NCI-H226 (cell line): ENCODE data around the gene PARP11.

Experiments used
- DNase-seq: peaks from one replicate; pipeline ENCODE4 v3.0.0-alpha.2; 2015

PARP11 gene

DNA sequence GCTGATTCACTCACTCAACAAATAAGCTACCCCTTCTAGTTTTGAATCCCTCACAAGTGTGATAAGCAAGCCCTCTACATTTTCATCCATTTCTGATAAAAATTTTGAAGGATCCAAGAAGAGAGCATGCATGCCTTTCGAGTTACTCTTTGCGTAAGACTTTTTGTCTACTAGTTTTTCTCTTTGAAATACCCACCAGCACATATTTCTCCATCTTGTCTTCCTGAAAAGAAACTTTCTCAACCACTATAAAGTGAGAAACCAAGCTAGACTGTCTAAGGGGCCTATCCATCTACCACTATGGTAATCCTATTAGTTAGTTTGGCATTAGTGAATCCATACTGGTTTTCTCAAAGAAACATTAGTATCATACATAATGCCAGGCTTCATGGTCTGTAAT, 56.9 kb downstream of the PARP11 start:
- no peak for DNase-seq

DNA sequence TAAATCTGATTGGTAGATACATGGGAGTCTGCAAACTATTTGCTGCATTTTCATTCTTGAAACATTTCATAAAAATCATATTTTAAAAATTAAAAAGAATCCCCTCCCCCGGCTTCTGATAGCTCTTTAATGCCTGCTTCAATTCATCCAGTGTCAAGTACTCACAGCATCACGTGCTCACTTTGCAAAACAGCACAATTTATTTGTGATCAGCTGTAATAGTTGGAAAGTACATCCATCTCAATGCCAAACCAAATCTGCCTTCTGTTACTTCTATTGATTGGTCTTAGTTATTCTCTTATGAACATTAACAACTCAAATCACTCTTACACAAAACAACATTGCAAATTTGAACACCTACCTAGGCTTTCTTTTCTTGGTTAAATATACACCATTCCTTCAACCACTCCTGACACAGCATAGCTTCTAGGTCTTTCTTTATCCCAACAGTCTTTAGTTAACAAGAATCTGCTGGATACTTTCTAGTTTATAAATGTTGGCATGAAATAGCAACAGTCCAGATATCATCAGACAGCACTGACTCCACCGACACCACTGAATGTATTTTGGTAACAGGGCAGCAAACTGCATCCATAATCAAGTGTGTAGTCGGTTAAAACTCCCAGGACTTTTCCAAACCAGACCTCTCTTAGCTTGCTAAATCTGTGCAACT, 58.0 kb downstream of the PARP11 start:
- no peak for DNase-seq

DNA sequence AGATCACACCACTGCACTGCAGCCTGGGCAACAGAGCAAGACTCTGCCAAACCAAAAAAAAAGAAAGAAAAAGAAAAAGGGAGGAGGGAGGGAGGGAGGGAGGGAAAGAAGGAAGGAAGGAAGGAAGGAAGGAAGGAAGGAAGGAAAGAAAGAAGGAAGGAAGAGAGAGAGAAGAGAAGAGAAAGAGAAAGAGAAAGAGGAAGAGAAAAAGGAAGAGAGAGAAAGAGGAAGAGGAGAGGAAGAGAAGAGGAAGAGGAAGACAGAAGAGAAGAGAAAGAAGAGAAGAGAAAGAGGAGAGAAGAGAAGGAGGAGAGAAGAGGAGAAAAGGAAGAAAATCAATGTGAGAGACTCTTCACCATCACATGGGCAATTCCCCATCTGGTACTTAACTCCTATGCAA, 62.7 kb downstream of the PARP11 start:
- no peak for DNase-seq

DNA sequence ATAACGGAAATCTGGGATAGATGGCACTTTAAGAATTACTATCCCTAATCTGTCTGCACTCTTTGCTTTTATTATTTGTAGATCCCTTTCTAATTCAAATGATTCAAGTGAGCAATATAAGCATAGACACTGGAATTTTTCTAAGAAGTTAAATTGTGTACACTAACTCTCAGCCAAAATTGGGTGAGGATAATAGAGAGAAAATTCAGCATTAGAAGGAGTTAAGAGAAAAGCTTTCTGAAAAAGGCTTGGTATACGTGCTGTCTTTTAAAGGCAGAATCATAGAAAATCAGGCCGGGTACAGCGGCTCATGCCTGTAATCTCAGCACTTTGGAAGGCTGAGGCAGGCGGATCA, 63.2 kb downstream of the PARP11 start:
- no peak for DNase-seq

DNA sequence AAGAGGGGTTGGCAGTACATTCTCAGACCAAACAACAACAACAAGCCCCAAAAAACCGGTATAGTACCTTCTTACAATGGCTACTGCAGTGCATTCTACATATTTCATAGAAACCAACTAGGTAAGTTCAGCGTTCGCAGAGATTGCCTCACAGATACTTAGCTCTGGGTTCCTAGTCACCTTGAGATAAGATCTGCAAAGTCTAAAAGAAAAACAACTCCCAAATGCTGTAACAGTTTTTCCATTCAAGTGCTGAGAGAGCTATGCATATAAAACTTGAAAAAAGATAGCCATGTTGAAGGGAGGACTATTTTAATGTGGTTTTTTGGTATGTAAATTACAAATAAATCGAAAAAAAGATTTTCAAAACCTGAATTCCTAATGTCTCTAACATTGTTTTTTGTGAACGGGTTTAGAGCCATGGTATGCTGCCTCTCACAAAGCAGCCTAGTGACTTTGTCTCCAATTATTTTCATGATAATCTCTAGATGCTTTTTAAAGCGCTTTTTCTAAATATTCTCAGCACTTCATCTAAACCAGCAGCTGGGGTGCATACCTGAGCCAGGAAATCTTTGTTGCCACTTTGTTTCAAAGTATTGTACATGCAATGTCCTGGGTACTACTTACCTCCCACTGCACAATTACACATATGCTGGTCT, 63.7 kb downstream of the PARP11 start:
- no peak for DNase-seq

DNA sequence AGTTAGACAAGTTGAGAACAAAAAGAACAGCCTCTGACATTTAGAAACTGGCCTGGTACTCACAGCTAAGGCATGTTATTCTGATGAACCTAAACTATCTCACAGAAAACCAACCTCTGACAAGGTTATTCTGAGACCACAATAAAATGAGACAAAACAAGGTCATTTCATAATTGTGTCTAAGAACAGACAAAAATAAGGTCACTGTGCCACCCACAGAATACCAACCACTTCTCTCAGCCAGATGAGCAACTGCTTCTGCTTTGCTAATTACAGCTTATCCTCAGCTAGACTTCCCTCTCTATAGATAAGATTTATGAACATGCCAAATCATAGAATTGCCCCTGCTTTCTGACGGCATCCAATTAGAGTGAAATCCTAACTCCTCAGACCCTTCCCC, 68.1 kb downstream of the PARP11 start:
- no peak for DNase-seq

DNA sequence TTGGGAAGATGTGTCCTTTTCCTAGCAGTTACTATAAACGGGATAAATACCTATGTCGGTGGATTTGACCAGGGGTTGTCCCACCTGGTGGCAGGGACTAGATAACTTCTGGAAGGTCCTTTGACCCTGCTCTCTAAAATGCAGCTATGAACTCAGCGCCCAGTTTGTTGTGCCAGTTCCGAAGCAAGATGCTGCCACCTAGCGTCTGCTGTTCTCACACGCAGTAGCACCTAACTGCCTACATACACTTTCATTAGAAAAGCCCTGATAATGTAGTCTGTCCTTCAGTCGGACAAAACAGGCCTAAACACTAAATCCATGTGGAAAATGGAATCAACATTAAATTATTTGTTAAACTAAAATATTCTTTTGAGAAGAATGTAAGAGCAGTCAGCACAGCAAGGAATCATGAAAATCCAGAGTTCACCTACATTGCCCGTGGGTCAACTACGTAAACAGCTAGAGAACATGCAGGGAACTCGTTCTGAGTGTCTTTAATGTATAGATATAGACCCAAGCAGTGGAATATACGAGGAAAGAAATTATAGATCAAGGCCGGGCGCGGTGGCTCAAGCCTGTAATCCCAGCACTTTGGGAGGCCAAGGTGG, 69.2 kb downstream of the PARP11 start:
- DNase-seq: peak; percentile 28

DNA sequence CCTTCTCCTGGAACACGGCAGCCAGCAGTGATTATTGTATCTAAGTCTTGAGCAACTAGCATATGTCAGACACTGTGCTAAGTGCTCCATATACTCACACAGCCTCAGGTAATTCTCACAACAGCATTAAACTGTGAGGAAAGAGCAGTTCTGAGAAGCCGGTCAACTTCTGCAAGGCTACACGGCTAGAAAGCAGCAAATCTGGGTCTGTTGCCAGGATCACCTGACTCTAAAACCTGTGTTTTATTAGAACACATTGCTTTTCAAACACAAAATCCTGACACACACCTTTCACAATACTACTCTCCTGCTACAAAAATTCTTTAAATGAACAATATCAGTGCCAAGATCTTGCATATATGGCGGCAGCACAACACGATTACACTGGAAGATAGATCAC, 70.5 kb downstream of the PARP11 start:
- DNase-seq: no peak

DNA sequence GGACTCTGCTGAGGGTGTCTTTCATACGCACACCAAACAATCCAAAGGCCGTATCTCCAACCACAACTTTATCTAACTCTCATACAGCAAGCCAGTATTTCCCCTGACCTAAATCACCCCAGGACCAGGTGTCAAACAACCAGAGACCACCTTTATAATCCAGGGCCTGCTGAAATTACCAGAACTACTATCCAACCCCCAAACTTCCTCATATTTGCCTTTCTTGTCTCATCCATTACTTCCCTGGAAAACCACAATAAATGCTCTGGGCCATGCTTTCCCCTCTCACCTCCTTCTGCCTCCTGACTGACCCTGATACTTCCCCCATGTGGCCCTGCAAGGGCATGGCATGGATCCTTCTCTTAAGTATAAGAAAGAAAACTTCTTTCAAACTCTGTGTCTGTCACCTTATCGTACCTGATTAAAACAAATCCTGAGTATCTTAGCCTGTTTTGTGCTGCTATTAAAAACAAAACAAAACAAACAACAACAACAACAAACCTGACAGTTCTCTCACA, 75.6 kb downstream of the PARP11 start:
- DNase-seq: no peak

DNA sequence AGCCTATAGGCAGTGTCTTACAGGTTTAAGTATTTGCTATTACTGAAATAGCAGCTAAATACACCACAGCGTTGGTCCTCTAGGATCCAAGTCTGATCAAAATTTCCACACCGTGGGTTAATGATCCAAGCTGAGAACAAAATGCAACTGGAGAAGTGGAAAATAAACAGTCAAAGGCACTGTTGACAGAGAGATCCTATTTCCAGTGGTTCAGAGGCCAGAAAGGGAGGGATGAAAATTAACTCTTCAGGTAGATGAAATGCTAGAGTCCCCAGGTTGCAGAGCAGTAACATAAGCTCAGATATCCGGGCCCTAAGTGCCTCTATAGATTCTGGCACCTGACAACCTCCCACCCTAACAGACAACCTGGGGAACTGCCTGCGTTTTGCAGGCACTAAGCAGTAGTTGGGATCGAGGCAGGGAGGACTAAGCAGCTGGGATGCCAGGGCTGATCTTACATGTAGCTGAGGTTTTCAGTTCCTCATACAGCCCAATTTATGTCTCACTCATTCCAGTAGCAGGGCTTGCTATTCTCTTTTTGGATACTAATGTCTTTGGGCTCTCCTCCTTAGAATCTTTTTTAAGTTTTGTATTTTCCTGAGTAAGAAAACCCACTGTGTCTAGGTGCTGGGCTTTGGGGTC, 77.6 kb downstream of the PARP11 start:
- DNase-seq: no peak

DNA sequence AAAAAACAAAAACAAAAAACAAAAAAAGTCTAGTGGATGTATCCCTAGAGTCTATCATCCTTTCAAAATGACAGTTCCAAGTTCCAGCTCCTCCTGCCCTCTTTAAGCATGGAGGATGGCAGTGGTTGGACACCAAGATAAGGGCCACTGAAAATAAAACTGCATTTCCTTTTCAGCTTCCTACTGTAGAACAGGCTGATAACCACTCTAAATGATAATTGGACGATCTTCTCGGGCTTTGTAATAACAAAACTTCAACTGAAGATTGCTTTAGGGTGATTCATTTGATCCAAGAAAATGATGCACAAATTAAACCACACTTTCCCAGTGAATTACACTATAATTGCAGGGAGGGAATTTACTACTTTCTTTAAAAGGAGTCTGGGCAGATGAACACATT, 78.1 kb downstream of the PARP11 start:
- no peak for DNase-seq

DNA sequence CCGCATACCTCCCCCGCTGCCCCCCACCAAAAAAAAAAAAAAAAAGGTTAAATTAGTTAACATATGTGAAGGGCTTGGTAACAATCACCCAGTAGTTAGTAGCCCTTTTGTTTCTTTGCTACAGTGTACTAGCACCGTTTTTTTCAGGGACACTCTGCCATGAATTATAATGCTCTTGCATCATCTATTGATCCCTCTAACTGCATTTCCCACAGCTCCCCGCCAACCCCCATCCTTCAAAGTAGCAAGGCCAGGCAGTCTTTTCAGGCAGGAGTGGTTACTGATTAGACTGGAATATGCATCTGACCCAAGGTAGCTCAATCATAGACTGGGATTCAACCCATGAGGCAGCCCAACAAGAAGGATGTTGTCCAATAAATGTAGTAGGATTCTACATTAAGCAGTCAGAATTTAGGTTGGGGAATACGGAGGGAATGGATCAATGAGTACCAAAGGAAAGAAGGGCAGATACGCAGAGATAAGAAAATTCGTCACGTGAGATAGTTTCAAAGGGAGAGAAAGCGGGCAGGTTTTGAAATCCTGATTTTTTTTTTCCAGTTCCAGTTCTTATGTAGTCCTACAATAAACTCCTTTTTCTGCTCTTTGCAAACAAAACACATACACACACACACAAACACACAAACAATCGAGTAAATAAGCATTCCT, 80.4 kb downstream of the PARP11 start:
- no peak for DNase-seq

DNA sequence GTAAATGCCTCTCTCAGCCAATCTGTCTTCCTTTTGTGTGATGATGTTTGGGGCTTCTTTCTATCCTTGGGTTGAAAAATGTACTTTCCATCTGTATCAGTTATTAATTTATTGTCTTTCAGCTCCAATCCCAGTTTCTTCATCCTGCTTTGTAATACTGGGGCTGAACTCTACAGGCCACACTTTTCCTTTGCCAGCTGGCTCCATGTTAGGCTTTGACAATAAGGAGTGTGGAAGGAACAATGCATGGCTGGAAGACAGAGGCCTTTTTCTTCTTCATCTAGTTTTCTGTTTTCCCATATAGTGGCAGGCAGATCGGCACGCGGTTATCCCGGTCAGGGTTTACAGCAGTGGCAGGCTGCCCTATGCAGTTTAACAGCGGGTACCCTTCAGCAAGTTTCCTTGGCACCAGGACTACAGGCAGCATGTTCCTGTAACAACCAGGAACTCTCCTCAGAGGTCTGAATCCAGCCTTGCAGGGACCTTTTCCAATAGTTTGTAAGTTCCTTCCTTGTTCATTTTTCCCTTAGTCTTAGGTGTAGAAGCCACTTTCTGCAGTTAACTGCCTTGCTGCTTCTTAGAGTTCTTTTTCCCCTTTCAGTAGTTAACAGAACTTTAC, 81.8 kb downstream of the PARP11 start:
- no peak for DNase-seq

DNA sequence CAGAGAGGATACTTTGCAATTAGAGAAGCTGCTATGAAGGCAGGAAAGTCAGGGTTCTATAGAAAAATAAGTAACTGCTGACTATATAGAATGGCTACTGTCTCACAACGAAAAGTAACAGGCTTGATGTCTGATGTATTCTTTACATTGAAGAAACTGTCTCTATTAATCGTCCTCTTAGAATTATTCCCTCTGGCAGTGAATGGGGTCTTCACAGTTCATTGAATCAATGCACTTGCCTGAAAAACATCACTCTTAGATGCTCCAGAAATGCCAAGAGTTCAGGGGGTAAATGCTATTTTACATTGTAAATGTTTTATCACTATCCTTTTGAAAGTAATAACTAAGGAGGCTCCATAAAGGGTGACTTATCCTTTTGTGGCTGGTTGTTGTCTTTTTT, 82.6 kb downstream of the PARP11 start:
- DNase-seq: no peak

DNA sequence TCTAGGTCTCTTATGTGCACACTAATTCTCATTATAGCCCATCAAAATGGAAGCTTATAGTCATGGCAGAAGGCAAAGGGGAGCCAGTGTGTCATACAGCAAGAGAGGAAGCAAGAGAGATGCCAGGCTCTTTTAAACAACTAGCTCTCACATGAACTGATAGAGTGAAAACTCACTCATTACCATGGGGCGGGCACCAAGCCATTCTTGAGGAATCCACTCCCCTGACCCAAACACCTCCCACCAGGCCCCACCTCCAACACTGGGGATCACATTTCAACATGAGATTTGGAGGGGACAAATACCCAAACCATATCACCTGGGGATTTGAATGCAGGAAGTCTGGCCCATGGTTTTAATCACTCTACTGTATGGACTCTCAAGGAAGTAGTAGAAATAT, 83.4 kb downstream of the PARP11 start:
- no peak for DNase-seq

DNA sequence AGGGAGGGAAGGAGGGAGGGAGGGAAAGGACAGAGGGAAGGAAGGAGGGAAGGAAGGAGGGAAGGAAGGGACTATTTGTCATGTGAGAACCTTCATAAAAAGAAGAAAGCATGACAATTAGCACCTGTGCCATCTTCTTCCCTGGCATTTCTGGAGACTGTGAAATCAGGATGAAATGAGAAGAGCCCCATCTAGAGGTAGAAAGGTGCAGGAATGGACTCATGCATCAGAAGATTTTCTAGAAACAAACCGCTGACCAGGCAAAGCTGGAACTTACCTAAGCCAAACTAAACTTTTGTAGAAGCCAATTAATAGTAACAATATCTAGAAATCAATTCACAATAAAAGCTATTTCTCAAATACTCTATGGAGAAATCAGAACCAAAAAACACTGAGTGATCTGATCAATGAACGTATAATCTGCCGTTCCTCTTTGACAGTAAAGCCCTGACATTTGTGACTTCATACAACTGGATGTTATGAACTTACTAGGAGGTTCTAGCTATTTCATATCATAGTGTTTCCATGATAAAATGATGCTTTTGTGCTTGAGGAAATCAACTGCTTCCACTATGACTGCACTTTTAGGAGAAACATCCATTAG, 95.9 kb downstream of the PARP11 start:
- DNase-seq: no peak

DNA sequence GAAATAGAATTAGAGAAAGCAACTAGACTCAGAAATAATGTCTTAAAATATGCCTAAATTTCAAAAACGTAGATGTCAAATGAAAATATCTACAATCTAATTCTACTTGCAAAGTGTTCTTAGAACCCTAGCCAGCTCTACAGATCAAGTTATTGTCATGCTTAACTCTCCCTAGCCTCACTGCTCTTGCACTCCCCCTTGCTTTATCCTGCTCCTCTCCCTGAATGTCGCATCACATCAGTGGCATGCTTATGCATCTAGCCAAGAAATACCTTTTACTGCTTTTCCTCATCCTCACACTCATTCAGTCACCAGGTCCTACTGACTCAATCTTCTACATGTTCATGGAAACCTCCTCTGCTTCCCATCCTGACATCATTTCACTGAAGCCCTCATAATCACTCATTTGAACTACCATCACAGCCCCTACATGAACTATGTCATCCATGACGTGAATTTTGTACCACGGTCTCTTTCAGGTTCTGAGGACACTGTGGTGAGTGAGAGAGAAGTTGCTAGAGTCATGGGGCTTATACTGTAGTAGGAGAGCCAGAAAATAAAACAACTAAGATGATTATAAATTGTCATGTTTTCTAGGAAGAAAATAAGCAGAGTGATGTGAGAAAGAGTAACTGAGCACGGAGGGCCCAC, 97.7 kb downstream of the PARP11 start:
- DNase-seq: no peak

DNA sequence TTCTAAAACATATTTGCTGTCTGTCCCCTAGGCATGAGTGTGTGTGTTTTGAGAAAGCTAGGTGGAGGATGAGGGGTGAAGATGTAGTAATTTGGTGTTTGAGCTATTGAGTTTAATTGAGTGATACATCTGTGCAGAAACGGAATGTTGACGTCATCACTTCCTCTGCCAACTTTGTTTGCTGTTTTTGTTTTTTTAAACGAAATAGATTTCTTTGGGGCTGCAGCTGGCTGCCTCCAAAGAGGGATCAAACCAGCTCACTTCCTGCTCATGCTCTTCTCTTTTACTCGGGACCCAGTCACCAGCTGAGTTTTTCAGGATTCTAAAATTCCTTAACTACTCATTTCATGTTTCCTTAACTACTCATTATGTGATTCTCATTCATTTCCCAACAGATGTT, 100.8 kb downstream of the PARP11 start:
- DNase-seq: no peak

DNA sequence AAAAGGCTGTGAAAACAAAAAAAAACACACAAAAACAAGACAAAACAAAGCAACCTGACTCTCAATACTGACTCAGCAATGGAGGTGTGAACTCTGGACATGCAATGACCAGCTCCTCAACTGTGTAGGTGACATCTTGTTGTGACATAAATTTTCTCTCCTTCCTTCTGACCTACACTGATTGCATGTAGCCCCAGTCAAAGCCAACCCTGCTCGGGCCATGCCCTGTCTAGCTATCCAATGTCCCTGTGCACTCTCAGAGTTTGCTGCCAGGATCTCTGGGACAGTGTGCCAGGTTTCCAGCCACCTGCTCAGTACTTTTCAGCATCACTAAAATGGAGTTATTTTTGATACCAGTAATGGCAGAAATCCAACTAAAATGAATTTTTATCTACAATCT, 101.3 kb downstream of the PARP11 start:
- DNase-seq: no peak

DNA sequence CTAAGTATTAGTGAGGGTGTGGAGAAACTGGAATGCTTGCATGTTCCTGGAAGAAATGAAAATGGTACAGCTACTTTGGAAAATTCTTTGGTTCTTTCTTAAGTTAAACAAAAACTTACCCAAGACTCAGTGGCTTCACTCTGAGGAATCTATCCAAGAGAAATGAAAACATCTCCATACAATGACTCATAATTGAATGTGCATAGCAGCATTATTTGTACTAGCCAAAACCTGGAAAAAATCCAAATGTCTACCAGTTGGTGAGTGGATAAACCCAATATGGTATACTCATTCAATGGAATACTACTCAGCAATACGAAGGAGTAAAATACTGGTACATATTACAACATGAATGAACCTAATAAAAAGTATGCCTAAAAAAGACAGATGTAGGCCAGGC, 102.3 kb downstream of the PARP11 start:
- peak; percentile 15 for DNase-seq

DNA sequence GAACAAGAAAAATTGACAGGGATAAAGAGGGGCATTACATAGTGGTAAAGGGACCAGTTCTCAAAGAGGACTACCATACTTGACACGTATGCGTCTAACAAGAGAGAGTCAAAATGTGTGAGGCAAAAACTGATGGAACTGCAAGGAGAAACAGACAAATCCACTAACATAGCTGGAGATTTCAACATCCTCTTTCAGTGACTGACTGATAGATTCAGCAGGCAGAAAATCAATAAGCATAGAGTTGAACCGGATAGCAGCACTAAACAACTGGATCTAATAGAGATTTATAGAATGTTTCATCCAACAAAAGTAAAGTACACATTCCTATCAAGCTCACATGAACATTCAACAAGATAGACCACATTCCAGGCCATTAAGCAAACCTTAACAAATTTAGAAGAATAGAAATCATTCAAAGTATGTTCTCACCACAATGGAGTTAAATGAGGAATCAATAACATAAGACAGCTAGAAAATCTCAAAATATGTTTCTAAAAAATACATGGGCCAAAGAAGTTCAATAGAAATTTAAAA, 104.2 kb downstream of the PARP11 start:
- DNase-seq: no peak
